Measurements from ENCODE around the gene FBXL13. TPM values are rescaled to one million over a fixed set of nuclear protein-coding genes. Genes with fewer than 3 reads are reported as not detected.

FBXL13 gene
- total RNA-seq, 1 donor from 2014 or later: 2.5 TPM

Other genes with a start within 250 kb of the FBXL13 start
- gene LRRC17, start 161.8 kb downstream of the FBXL13 start, total RNA-seq: 10.6 TPM
- gene ARMC10, start 344 bp upstream of the FBXL13 start, total RNA-seq: 39.7 TPM
- 58.2 TPM for gene NAPEPLD, start 74.3 kb upstream of the FBXL13 start, total RNA-seq
- gene PMPCB, start 222.6 kb upstream of the FBXL13 start, total RNA-seq: 50.8 TPM